Activated CD8-positive, alpha-beta memory T cell treated with anti-CD3 and anti-CD28 coated beads, Interleukin-2, amount 50 U/mL, for 1 hour (primary cell): ENCODE results near the gene TSR3.

ENCODE experiments used
- DNase-seq: peaks from one replicate; pipeline ENCODE4 v3.0.0-alpha.2; 2020; ENCODE audit errors: extremely low read depth

The TSR3 gene

GRCh38 chr16:1351582-1352362 lies at the start of gene TSR3, which contains the start of gene GNPTG:
TSR3 (minus strand) TSS chr16:1351878; CDS start chr16:1351804, 74 bp downstream.
GNPTG (plus strand) TSS chr16:1351931; CDS start chr16:1351966, 35 bp downstream.
- DNase-seq = peak; percentile 51

DNA sequence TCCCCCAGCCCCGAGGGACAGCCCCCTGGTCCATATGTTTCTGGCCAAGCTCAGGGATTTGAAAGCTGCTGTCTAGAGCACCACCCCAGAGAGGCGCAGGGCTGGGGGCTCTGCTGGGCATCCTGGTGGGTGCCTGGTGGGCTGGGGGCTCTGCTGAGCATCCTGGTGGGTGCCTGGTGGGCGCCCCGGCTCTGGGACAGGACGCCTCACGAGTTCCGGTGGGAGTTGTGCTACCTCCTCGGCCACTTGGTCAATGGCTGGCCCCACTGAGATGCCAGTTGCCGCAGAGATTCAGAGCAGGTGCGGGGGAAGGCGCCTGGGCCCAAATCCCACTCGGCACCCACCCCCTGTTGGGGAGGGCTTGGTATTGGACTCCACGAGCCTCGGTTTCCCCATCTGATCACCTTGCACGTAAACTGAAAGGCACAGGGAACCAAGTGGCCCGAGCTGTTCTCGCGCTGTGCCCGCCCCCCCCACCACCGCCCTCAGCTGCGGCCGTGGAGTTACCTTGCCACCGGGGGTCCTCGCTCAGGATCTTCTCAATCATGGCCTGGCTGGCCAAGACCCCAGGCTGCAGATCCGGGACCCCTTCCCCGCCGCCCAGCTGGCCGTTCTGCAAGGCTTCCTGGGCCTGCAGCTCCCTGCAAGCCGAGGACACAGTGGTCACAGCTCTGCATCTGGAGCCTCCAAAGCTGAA lies 49.5 kb upstream of the TSR3 start:
- DNase-seq = no peak

- no peak for DNase-seq
Observed at GRCh38 chr16:1398826-1399581, 47.3 kb upstream of the TSR3 start.

DNA sequence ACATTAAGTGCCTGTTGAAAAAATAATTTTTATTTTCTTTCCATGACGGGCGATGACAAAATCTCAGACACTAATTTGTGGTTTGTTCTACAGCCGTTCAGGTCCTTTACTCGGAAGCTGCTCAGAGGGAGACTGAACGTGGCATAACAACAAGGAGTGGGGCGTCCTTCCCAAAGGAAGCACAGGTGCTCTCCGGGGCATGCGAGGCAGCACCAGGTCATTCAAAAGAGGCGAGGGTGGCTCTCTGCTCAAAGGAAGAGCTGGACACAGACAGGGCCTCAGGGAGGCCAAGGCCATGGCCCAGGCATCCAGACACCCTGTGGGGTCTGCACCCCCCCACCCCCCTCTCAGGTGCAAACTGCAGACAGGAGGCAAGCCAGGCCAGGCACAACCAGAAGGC lies 46.7 kb upstream of the TSR3 start:
- DNase-seq = no peak

DNA sequence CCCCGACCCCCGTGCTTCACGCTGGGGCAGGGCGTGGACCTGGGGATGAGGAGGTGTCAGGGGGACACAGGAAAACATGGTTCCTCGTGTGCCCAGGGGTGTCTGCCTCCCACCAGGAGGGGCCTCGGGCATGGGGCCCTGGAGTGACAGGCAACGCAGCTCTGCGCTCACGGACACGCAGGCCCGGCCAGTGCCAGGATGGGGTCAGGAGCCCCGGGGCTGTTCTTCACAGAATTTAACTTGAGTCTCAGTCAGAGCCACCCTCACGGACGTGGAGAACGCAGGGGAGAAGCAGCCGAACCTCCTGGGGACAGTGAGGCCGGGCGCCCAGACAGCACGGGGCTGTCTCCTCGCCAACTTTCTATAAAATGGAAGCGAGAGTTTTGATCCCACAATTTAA lies 46.1 kb upstream of the TSR3 start:
- no peak for DNase-seq

- DNase-seq = no peak
Observed at GRCh38 chr16:1395444-1396031, 43.9 kb upstream of the TSR3 start.

GRCh38 chr16:1394367-1394951 lies 42.8 kb upstream of the TSR3 start:
- DNase-seq = no peak

GRCh38 chr16:1393613-1394176 lies 42.0 kb upstream of the TSR3 start:
- no peak for DNase-seq

GRCh38 chr16:1392826-1393225 lies 41.1 kb upstream of the TSR3 start:
- DNase-seq = no peak

DNA sequence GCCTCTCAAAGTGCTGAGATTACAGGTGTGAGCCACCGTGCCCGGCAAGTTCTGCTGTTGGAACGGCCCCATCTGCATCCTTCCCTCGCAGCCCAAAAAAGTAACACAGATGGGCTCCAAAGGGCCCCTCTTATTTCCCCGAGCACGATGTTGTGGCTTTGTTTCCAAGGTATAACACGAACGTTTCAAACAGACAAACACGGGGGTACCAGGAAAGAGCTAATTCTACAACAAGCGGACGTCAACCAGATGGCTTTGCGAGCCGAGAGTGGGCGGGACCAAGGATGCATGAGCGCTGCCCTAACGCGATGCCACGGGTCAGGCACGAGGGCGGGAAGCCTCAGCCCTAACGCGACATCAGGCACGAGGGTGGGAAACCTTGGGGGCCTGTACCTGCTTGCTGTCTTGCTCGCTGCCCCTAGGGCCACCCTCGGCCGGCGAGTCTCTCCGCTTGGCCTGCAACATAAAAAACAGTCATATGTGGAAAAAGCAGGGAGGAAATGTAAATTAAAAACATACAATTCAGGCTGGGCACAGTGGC lies 38.6 kb upstream of the TSR3 start:
- DNase-seq = no peak

DNA sequence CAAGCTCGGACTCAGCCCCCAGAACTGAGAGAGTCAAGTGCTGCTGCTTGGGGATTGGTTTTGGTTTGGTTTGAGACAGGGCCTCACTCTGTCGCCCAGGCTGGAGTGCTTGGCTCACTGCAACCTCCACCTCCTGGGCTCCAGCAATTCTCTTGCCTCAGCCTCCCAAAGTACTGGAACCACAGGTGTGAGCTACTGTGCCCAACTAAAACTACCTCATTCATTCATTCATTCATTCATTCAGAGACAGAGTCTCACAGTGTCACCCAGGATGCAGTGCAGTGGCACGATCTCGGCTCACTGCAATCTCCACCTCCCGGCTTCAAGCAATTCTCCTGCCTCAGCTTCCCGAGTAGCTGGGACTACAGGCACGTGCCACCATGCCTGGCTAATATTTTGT lies 38.1 kb upstream of the TSR3 start:
- no peak for DNase-seq

GRCh38 chr16:1387331-1387730 lies 35.7 kb upstream of the TSR3 start:
- no peak for DNase-seq

DNA sequence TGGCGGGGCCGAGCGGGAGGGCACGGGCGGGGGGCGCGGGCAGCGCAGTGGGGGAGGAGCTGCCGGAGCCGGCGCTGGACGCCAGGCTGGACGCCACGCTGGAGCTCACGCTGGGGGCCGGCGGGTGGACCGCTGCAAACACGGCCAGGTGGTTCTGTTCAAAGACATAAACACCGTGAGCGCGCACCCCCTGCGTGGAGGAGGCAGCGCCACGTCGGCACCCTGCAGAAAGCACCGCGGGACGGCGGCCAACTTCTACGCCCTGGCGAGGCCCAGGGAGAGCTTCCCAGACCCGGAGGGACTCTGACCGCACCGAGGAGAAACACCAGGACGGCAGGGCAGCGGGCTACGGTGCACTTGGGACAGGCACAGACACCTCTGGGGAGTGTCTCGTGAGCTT lies 33.6 kb upstream of the TSR3 start:
- DNase-seq = no peak

DNA sequence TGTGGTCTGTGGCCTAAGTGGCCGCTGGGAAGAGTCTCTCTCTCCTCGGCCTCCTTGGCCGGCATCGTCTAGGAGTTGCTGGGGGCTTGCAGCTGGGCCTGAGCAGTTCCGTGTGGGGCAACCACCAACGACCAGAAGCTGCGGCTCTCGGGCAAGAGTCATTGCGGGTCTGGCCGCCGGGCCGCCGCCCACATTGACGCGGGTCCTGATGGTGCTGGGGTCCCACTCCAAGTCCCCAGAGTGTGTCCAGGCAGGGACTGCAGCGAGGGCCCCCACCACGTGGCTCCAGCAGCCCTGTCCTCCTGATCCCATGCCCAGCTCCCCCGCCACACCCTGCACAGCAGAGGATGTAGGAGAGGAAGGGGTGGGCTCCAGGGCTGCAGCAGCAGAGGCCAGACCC lies 31.9 kb upstream of the TSR3 start:
- no peak for DNase-seq

GRCh38 chr16:1381612-1382406 lies 30.1 kb upstream of the TSR3 start:
- no peak for DNase-seq

GRCh38 chr16:1380195-1380594 lies 28.5 kb upstream of the TSR3 start:
- DNase-seq = no peak

DNA sequence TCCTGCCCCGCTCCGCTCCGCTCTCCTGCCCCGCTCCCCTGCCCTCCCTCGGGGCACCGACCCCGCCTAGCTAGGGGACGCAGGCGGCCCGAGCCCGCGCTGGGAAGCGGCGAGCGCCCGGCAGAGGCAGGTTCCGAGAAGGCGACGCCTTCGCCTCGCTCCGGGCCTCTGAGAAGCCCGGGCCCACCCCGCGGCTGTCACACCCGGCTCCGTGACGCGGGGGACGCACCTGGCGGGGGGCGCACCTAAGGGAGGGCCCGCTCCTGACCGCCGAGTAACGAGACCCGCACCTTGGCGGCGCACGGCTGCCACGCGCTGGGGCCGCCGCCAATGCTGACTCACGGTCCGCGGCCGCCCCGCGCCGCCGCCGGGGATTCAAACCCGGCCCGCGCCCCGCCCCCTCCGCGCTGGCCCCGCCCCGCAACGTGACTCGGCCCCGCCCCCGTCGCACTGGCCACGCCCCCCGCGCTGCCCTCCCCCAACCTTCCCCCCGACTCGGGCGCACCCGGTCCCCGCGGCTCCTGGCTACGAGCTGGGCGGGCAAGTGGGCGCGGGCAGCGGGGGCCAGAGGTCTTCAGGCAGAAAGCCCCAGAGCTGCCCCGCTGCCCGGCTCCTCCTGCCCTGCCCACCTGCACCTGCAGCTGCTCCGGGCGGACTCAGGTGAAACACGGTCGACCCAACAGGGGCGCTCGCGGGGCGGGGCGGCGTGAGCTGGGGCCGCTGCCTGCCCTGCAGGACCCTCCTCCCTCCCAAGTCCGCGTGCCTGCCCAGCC lies 27.8 kb upstream of the TSR3 start:
- no peak for DNase-seq

GRCh38 chr16:1378804-1379303 lies 27.2 kb upstream of the TSR3 start:
- no peak for DNase-seq

DNA sequence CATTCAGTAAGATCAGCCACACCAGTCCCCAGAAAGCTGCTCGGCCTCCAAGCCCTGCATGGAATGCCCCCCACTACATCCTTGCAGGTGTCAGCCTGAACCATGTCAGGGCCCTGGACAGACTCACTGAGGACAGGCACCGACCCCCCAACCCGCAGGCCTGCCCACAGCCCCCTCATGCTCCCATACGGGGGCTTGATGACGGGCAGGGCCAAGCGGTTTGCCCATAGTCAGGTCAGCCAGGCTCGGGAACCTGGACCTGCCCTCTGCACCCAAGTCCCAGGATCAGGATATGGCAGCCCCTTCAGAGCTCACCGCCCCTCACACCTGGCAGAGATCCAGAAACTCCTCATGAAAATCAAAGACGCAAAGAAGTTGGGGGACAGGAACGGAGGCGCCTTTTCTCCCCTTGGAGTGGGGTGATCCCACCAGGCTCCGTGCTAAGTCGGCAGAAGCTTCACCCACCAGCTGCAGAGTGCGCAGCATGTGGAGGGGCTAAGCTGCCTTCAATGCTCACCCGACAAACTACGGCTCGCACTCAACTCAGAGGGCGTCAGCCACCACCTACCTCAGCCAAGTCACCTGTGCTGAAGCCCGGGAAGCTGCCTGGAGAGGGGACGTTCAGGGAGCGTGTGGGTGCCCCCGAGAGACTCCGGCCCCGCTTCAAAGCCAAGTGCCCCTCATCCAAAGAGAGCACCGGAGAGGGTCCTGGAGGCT lies 26.6 kb upstream of the TSR3 start:
- no peak for DNase-seq
